HG03439 (cell line): ENCODE results near the gene FAM222A.
"Not testable (repeated sequence)": the region's sequence is repeated elsewhere in the genome, so short reads cannot be mapped to it uniquely, and the experiment has no call there.

Experiments
- ATAC-seq: cut with Tn5 transposase; IDR thresholded peaks from one replicate; pipeline ENCODE4 v1.9.1; 2021; ENCODE audit warnings: mild to moderate bottlenecking, moderate library complexity; ENCODE audit not compliant: unreplicated experiment

Gene FAM222A

GRCh38 chr12:109693653-109694600 lies 19.7 kb upstream of the FAM222A start:
- no peak for ATAC-seq

GRCh38 chr12:109694629-109695028 lies 19.0 kb upstream of the FAM222A start:
- ATAC-seq = not testable (repeated sequence)

DNA sequence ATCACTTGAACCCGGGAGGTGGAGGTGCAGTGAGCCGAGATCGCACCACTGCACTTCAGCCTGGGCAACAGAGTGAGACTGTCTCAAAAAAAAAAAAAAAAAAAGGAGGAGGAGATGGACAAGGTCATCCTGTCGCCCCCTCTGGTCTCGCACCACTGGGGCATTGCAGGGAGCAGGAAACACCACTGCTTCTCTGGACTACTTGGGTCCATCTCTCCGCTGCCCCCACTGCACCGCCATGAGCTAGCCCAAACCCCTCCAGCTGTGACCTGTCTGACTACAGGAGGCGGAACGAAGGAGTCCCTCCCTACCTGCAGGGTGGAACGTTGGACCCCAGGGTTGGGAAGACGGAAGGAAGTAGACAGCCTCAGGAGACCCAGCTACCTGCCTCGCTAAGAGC lies 18.2 kb upstream of the FAM222A start:
- ATAC-seq = no peak

GRCh38 chr12:109695961-109696461 lies 17.6 kb upstream of the FAM222A start:
- ATAC-seq = no peak

- ATAC-seq = no peak
These were observed 16.9 kb upstream of the FAM222A start for GRCh38 chr12:109696485-109697269.

DNA sequence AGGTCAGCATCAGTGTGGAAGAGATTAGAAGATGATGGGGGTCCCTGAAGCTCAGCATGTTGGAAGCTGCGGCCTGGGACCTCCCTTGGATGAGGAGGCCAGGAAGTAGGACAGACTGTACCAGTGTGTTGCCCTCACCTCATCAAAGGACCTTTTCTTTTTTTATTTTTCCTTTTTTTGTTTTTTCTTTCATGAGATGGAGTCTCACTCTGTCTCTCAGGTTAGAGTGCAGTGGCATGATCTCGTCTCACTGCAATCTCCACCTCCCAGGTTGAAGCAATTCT lies 16.4 kb upstream of the FAM222A start:
- no peak for ATAC-seq

GRCh38 chr12:109697877-109698468 lies 15.7 kb upstream of the FAM222A start:
- ATAC-seq = no peak

DNA sequence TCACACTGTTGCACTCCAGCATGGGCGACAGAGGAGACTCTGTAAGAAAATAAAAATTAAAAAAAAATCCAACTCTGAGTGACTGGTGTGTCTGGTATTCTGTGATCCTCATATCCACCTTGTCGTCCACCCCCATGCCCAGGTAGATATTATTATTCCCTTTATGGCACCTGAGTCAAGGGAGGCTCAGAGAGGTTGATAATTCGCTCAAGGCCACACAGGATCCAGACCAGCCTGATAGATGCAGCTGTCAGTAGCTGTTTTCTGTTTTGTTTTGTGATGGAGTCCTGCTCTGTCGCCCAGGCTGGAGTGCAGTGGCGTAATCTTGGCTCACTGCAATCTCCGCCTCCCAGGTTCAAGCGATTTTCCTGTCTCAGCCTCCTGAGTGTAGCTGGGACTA lies 14.8 kb upstream of the FAM222A start:
- no peak for ATAC-seq

DNA sequence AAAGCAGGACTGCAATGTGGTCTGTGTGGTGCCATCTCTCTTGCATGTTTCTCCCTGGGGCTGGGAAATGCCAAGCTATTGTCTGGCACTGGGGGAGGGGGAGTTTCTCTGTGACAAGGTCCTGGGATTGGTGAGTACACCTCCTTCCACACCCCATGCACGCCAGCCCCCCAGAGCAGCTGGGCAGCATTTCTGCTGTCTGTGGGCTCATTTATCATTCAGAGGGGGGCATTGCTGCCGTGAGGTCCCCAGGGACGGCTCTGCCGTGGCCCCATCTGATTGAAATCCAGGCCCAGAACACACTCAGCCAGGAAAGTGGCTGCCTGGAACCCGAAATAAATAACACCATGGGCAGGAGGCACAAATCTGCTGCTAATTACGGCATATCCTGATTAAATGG lies 12.6 kb upstream of the FAM222A start:
- ATAC-seq = no peak

GRCh38 chr12:109702111-109702841 lies 11.3 kb upstream of the FAM222A start:
- no peak for ATAC-seq

DNA sequence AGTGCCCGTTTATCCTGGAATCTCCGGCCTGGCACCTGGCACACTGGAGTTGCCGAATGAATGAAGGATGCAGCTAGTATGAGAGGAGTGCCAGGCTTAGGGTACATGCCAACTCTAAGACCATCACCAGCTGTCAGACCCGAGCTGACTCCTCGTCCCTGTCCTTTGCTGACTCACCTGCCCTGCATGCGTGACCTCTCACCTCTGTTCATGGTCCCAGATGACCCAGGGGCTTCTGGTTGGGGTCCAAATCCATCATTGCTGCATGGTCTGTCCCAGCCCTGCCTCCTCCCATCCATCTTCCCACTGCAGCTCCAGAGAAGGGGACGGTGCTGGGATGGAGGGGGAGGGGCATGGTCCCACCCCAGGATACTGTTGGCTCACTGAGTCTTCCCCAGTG lies 9.9 kb upstream of the FAM222A start:
- no peak for ATAC-seq

DNA sequence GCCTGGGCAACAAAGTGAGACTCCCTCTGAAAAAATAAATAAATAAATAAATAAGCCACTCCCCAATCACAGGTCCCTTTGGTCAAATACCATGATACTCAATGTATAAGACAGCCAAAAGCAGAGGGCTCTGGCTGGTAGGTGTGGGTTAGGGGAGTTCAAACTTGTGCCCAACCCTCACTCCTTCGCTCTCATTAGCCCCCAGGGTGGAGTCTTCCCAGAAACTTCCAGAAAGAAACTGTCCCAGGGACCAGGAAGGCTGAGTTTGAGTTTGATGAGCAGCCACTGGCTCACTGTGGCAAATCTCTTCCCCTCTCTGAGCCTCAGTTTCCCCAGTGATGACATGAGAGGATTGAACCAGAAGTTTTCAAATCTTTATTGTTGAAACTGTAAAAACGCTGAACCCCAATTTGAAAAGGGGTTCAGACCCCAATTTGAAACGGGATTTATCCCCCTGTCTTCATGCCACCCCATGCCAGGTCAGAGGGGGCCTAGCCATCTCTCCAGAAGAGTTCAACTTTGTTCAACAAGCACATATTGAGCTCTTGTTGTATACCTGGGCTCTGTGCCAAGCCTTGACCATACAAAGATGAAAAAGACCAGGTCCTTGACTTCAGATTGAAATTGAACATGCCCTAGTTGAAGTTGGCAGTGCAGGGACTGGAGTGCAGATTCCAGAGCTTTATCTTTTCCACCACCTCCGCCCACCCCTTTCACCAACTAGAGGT lies 9.1 kb upstream of the FAM222A start:
- ATAC-seq = no peak

DNA sequence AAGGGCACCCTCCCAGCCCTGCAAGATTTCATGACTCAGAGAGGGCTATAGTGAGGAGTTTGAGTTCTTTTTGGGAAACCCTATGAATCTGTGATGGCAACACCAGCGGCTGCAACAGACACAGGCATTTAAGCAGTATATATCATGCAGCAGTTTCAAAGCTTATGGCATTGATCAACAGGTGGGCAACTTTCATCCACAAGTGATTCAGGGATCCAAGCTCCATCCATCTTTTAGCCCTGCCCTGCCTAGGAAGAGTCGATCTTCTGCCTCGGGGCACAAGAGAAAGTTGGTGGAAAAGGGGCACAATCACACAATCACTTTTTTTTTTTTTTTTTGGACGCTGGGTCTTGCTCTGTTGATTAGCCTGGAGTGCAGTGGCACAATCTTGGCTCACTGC lies 8.3 kb upstream of the FAM222A start:
- no peak for ATAC-seq

- no peak for ATAC-seq
These were observed 7.3 kb upstream of the FAM222A start for GRCh38 chr12:109706398-109706746.

DNA sequence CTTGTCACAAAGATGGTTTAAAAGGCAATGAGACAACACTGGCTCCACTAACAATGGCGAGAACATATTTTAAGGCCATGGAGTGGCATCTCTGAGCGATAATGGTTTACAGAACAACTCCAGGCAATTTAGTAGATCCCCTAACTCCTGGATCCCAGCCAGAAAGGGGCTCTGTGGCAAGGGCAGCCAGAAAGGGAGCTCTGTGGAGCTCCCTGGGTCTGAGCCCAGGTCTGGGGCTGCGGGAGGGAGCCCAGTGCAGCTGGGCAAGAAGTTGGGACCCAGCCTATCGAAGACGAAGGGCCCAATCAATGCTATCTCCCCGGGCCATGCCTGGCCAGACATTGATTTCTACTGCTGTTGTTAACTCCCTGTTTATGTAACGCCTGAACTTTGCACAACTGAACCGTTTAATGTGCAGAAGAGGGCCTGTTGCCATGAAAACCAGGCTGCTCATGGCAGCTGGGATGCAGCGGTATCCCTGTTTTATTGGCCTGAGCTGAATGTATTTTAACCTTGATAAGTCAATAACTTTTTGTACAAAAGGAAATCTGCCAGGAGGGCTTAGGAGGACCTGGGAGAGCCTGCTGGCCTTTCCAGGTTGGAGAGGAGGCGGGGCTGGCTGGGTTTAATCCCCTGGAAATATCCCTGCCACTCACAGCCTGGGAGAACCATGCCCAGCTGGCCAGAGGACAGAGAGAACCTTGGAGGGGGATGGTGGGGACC lies 6.7 kb upstream of the FAM222A start:
- no peak for ATAC-seq

DNA sequence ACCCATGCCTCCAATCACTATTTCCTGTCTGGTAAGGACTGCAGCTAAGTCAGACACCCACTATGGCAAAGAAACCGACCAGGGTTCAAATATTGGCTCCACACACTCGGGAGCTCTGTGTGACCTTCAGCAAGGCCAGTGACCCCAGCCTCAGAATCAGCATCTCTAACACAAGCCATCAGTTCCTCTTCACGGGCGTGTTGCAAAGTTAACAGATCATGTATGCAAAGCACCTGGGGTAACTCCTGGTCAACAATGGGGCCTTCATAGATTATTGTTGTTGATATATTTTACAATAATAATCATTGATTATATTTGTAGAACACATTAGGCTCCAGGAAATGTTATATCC lies 6.2 kb upstream of the FAM222A start:
- ATAC-seq = no peak

- no peak for ATAC-seq
These were observed 4.7 kb upstream of the FAM222A start for GRCh38 chr12:109708939-109709338.

DNA sequence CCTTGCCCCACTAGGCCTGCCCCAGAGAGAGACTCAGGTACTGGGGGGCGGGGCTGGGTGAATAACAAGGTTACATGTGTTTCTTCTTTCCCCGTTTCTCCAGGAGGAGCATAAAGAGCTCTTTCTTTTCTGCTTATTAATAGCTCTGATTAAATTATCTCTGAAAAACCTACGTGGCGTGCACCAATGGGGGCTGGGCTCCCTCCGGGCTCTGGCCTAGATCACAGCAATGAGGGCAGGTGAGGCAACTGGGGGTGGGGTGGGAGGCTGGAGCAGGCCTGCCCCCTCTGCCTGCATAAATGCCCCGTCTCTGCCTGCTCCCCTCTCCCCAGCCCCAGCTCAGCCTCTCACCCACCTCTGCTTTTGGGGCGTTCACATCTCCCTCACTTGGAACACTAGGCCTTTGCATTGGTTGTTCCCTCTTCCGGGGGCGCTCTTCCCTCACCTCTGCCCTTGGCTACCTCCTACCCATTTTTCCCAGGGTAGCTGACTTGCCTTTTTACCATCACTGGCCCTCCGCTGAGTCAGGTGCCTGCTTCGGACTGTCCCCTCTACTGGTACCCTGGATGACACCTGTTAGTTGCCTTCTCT lies 4.1 kb upstream of the FAM222A start:
- ATAC-seq = no peak

DNA sequence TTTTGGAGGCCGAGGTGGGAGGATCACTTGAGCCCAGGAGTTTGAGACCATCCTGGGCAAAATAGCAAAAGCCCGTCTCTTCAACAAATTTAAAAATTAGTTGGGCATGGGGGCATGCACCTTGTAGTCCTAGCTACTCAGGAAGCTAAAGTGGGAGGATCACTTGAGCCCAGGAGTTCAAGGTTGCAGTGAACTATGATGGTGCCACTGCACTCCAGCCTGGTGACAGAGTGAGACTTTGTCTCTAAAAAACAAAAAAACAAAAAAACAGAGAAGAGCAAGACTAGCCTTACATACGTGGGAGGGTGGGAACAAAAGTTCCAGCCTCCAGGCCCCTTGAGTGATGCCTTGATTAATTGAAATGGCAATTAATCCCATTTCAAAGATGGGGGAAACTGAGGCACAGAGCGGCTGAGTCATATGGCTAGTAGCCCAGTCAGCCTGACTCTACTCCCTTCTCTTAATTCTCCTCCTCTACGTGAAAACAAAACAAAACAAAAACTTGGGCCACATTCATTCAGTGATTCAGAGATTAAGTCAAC lies 3.3 kb upstream of the FAM222A start:
- no peak for ATAC-seq
